Stimulated activated CD8-positive, alpha-beta memory T cell treated with anti-CD3 and anti-CD28 coated beads, Interleukin-12 subunit alpha, Interleukin-12 subunit beta, amount 100 ng/mL, for 4 hours (primary cell): ENCODE data around the gene NDUFB6.
"Not testable (repeated sequence)": the region's sequence is repeated elsewhere in the genome, so short reads cannot be mapped to it uniquely, and the experiment has no call there.

Source experiments
- DNase-seq: peaks from one replicate; pipeline ENCODE4 v3.0.0-alpha.2; 2020; ENCODE audit warnings: low read depth

NDUFB6 gene

DNA sequence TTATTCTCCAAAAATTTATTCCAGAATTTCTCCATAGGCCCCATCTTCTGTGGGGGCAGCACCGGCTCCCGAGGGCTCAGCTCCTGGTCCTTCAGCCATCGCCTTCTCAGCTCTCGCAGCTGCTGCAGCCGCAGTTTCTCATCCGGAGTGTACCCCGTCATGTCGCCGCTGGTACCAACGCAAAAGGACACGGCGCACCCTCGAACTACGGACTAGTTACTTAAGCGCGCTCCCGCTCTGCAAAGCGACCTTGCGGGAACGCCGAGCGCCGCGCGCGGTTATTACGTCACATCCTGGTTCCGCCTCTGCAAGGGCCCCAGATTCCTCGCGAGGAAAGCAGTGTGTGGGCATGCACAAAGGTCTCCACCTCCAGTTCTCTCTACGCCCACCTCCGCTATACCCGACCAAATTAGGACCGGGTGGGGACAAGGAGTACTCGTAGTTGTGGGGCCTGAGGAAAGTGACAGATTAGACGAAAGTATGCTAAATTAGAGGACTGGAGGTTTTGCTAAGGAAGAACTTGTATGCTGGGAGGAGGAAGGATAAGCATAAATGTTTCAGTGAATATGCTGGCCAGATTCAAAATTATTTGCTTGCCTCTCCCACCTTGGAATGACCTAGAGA, at the start of gene NDUFB6:
Gene NDUFB6, minus strand, starts transcription at position 260 of the 624 bp plus-strand sequence. Its CDS starts 99 bp downstream, at position 161.
- DNase-seq = peak; percentile 93

DNA sequence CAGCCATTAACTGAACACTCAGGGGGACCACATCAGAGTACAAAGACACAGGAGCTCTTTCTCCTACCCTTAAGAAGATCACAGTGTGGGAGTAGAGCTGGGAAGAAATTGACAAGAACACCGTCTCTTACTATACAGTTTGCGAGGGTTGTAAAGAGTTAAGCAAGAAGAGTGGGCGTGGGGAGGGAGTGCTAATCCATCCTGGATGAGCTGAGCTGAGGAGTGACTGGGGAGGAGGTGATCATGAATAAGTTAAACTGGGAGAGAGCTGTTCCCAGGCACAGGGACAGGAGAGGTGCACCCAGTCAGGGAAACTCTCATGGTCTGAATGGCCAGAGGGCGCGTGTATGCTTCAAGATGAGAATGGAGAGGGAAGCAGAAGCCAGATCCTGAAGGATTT, 45.3 kb upstream of the NDUFB6 start:
- no peak for DNase-seq

DNA sequence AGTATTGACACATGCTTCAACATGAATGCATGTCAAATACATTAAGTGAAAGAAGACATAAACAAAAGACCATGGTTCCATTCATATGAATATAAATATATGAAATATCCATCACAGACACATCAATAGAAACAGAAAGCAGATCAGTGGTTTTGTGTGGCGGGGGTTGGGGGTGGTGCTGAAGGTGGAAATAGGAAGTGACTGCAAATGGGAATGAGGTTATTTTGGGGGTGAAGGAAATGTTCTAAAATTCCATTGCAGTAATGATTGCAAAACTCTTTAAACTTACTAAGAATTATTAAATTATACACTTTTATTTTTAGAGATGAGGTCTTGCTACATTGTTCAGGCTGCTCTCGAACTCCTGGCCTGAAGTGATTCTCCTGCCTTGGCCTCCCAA, 33.9 kb upstream of the NDUFB6 start:
- no peak for DNase-seq

DNA sequence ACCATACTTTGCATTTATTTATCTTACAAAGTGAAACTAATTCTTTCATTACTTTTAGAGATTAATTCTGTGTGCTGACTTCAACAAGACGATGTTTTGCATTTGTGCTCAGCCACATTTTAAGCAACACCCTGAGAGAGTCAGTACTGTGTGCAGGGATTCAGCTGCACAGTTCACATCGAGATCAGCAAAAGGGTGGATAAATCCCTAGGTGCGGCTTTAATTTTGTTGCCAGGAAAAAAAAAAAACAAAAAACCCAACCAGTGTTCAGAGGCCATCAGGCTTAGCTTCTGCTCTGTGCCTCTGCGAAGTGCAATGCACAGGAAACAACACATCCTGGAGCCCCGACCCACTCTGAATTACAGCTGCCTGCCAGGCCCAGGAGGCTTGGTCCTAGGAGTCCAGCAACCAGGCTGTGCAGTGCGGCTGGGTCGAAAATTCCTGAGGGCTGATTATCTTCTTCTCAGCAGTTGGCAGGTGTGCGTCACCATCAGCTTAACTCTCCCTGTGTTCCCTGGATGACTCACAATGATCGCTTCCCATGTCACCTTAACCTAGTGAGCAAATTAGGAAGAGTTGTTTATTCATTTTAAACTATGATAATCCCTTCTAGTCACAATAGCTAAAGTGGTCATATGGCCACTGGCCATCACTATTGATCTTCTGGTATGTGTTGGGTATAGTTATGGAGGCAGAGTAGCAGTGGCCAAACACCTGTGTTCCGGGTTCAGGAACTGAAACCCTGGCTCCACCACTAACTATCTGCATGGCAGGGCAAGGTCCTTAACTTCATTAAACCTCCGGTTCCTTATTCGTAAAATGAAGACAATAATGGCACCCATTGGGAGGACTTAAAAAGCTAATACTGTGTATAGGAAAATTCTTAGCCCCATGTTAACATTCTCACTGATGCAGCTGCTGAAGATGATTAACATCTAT, 31.2 kb upstream of the NDUFB6 start:
- no peak for DNase-seq

DNA sequence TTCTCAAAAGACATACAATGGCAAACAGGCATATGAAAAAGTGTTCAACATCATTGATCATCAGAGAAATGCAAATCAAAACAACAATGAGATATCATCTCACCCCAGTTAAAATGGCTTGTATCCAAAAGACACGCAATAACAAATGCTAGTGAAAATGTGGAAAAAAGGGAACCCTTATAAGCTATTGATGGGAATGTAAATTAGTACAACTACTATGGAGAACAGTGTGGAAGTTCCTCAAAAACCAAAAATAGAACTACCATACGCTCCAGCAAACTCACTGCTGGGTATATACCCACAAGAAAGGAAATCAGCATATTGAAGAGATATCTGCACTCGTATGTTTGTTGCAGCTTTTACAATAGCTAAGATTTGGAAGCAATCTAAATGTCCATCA, 26.1 kb upstream of the NDUFB6 start:
- not testable (repeated sequence) for DNase-seq

DNA sequence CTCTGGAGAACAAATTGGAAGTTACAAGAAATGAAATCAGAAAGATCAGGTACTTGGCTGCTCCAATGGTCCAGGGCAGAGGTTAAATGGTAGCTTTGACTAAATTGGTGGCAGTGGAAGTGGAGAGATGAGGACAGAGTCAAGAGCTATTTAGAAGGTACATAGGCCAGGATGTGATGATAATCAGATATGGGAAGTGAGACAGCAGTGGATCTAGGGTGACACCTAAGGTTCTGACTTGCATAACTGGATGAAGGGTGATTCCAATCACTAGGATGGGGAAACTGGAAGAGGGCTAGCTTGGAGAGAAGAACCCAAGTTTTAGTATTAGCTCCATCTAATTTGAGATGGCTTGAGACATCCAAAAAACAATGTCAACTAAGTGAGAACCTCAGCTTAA, 24.0 kb upstream of the NDUFB6 start:
- DNase-seq = no peak

DNA sequence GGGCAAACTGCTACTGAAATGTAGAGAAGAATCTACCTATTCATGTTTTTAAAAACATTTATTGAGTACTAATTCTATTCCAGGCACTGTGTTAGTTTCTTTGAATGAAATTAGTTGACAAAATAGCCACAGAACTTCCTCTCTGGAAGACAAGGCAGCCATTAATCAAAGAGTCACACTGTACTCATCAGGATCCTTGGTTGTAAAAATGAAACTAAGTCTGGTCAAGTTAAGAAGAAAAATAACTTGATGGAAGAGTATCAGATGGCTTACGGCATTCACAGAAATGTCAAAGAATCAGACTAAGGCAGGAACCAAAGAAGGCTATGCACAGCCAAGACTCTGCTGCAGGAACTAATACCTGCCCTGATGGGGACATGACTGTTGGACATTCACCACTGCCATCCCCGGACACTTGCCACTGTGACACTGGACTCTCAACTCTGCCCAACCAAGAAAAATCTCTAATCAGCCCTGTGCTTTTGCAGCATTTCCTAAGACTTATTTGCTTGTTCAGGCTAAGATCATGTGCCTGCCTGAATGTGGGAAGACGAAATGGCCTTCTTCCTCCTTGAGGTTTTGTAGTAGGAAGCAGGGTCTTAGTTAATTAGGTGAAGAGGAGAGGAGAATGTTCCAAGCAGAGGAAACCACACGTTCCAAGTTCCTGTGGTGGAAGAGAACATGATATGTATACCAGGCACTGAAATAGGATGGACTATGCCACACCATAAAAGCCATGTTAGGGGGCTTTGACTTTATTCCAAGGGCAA, 23.3 kb upstream of the NDUFB6 start:
- no peak for DNase-seq

DNA sequence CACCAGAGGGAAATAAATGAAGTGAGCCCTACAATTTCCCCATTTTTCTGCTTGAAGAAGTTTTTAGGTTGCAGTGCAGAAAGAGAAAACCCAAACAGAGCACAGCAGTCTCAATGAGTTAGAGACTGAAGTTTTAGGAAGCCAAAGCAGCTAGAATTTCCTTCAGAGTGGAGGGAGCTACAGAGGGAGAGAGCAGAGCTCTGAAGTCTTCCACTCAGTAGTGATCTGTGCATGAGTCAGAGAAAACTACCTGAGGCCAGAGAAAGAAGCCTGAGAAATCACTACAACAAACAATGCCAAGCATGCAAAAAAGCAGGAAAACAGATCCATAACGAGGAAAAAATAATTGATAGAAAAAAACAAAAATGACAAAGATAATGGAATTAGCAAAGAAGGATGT, 17.9 kb upstream of the NDUFB6 start:
- DNase-seq = no peak

DNA sequence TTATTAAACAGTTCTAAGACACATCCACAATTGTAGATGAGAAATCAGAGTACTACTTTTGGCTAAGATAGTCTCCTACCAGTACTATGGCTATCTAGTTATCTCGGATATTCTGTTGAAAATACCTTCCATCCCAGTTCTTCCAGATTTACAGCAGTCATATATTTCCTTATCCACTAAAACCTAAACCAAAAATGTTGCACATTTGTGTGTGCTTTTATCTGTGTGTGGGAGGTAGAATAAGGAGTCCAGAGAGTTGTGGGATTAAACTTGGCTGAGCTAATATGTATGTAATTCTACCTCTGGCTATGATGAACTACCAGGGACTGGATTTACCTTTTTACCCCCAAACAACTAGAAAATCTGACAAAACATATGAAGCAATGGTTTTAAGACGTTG, 17.5 kb upstream of the NDUFB6 start:
- DNase-seq = no peak

DNA sequence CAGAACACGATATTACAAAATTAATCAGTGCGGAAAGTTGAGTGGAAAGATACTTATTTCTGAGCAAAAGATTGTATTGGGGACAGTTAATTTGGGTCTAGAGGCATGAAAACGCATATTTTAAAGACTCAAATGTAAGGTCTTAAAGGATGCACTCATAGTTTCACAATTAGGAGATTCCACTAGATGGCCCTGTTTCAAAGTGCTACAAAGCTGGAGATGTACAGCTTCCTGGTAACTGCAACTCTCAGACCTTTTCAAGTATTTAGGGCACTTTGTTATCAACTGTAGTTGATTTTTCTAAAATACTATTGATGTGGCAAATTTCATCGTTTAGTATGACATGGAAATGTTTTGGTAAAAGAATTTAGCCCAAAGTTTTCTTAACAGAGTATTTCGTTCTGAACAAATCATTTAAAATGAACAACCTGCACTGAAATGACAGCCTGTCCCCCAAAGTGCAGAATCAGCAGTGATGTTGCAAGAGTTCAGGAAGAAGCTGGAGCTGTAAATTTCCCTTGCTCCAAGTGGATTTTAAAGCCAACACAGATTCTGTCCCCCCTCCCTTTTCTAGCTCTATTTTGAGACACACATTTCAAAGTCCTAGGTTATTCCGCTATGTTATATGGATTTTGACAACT, 16.2 kb upstream of the NDUFB6 start:
- no peak for DNase-seq

DNA sequence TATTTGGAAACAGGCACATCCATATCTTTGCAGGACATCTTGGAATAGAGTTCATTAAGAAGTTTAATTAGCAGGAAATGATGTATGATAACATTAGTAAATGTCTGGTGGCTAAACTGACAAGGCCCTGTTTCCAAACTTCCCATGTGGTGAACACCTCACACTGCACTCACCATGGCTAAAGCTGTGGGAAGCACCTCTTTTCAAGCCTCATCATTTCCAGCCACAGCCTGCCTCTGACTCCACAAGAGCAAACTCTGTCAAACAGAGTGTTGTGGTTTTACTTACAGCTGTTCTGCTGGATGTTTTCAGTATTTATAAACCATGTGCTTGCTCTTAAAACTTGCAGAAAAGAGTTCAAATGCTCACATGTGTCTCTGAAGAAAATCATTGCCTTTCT, 14.9 kb upstream of the NDUFB6 start:
- no peak for DNase-seq

DNA sequence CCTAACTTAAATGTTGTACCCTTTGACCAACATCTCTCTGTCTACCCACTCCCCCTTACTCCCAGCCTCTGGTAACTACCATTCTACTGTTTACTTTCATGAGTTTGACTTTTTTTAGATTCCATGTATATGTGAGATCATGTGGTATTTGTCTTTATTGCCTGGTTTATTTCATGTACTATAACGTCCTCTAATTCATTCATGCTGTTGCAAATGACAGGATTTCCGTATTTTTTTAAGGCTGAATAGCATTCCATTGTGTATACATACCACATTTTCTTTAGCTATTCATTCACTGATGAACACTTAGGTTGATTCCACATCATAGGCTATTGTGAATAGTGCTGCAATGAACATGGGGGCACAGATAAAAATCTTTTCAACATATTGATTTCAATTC, 11.8 kb upstream of the NDUFB6 start:
- no peak for DNase-seq

DNA sequence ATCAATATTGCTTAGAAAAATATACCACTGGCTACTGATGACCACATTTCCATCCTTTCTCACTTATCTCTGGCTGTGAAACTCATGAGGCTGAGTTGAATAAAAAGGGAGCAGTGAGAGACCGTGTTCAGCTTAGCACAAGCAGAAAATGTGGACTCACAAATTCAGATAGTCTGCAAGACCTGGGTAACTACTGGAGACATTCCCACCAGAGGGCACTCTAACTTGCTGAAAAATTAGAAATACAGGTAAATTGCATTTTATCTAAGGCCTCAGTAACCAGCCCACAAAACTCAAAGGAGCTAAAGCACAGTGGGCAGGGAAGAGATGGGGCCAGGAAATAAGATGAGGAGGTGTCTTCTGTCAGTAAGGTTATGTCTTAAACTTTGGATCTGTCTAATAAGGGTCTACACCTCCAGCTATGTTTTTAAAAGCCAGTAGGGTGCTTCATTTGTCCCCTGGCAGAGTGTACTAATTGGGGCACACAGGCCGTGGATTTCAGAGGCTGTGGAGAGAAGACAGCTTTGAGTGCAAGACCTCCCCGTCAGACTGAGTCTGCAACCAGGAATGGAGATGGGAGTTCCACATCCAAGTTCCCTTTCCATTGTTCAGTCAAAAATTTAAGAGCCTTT, 8.7 kb upstream of the NDUFB6 start:
- DNase-seq = no peak

DNA sequence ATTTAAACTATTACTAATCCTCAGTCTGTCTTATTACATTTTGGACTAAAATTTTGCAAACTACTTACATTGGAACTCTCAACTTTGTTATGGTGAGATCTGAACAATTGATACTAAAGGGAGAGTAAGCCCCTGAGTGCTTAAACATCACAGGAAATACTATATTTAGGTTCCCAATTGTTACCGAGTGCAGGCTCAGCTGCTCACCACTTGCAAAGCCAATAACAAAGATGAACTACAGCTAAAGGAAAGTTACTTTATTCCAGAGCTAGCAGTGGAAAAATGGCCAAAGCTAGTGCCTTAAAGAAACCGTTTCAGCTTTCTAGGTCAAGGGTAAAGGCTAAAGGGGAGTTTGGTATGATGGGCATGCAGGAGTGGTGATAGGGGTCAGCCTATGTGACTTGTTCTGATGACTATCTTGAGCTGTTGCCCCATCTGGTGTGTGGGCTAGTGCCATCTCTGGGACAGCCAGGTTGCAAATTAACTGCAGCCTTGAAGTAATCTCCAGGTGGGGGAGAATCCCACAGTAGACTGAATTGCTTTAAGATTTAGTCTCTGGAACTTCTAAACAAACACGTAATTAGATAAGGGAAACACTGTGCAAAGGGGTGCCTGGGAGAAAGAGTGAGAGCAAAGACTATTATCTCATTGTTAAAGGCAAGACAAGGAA, 7.8 kb upstream of the NDUFB6 start:
- no peak for DNase-seq

DNA sequence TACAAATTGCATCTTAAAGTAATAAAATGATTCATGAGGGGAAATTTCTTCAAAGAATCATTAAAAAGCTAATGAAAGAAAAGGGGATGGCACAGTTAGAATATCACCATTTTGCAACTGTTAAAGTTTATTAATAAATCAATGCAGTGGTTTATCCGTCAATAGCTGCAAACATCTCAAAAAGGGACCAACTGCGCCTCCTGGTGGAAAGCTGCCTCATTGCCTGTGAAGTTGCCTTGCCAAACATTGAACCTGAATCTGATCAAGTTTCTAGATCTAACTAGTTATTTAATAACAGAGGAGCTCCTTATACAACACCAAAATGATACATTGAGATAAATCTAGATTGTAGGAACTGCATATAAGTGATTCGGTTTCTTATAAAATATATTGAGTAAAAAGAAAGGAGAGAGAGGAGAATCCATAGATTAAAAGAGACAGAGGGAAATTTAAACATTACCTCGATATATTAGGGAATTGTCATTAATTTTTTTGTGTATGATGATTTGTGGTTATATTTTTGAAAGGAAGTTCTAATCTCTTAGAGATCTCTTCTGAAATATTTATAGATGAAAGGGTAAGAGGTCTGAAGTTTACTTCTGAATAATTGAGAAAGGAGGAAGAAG, 6.9 kb upstream of the NDUFB6 start:
- peak; percentile 45 for DNase-seq

DNA sequence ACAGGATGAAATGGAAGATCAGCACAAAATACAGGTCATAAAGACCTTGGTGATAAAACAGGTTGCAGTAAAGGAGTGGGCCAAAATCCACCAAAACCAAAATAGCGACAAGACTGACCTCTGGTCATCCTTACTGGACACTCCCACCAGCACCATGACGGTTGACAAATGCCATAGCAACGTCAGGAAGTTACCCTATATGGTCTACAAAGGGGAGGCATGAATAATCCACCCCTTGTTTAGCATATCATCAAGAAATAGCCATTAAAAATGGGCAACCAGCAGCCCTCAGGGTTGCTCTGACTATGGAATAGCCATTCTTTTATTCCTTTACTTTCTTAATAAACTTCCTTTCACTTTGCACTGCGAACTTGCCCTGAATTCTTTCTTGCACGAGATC, 6.0 kb upstream of the NDUFB6 start:
- DNase-seq = no peak

DNA sequence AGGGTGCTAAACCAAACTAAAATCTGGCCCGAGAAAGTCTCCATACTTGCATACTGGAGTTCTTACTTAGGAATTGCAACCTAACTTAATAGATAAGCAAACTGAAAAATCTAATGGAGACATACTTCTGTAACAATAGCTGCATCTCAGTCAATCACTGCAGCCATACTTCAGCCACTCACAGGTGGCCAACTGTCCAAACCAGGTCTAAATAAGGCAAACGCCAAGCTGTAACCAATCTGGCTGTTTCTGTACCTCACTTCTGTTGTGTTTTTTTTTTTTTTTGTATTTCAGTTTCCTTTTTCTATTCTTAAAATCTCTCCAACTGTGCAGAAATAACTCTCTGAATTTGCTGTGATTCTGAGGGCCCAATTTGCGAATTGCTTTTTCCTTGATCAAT, 4.4 kb upstream of the NDUFB6 start:
- no peak for DNase-seq

DNA sequence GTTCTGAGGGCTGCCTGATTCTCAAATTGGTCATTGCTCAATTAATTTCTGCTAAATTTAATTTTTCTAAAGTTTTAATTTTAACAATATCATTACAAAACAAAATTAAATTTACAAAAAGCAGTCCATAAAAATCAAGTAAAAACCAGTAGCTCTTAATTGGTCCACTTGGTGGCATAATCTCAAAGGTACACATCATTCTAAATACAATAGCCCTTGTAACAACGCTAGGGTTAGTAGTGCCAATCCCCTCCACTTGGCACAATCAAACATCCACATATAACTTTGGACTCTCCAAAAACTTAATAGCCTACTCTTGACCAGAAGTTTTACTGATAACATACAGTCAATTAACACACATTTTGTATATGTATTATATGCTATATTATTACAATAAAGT, 1.9 kb upstream of the NDUFB6 start:
- no peak for DNase-seq

DNA sequence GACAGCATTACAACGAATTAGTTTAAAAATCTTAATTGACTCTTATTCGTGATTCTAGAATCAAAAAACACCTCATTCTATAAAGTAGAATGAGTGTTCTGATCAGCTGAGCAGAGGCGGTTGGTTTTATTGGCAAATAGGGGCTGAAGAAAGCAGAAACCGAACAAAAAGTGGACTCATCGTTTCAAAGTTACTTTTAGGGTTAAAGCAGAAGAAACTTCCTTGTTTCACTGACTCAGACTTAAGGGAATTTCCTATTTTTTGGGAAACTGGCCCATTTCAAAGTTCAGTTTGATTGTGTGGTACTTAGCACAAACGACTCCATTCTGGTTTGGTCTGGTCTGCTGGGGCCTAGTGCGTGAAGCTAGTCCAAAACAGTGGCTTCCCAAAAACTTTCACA, 862 bp upstream of the NDUFB6 start:
- DNase-seq = no peak

DNA sequence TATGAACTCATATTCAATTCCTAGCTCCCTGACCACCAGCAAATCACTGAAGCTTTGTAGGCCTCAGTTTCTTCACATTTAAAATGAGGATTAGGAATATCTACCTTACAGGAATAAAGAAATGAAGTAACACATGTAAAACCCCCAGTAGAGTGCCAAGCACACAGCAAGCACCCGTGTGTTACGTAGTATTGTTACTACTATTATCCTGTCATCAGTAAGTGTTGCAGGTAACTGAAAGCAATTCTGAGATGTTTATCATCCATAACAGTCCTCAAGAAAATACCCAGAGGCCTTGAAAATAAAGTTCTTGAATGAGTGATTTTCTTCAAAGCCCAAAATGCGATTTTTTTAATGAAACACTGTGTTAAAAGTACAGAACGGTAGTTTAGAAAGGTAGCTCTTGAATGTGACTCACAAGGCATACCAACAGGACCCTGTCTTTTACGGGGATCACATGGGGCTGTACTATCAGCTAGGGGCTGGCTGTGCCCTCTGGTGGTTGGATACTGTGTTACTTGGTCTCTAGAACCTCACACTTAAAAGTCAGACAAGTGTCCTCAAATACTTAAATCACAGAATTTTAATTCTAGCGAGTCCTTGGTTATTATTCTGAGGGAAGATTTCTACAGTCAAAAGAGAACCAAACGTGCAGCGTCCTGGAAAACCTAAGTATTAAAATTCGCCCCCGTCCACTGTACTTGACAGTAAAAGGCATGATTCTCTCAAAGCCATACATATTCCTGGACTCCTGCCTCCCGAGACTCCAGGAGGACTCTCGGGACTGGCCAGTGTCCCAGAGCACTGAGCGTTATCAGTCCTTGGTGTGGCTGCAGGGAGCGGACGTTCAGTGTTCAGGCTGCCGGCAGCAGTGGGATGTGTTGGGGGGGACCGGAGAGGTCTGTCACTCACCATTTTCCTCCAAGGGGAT, 725 bp downstream of the NDUFB6 start:
- DNase-seq = peak; percentile 46
